ENCODE results near the gene SF3A2.
A peak's percentile ranks its signal among the peaks of the same experiment; 100 is the strongest.
"Not testable (repeated sequence)": the region's sequence is repeated elsewhere in the genome, so short reads cannot be mapped to it uniquely, and the experiment has no call there.

SF3A2 gene

GRCh38 chr19:2270423-2271233 is 34.0 kb downstream of the SF3A2 start:
- intact Hi-C loops (cut with DNase I) = no loop called here
- DNase-seq = peak in 8 of 10 donors; percentile 54 to 95 (median 68)

DNA sequence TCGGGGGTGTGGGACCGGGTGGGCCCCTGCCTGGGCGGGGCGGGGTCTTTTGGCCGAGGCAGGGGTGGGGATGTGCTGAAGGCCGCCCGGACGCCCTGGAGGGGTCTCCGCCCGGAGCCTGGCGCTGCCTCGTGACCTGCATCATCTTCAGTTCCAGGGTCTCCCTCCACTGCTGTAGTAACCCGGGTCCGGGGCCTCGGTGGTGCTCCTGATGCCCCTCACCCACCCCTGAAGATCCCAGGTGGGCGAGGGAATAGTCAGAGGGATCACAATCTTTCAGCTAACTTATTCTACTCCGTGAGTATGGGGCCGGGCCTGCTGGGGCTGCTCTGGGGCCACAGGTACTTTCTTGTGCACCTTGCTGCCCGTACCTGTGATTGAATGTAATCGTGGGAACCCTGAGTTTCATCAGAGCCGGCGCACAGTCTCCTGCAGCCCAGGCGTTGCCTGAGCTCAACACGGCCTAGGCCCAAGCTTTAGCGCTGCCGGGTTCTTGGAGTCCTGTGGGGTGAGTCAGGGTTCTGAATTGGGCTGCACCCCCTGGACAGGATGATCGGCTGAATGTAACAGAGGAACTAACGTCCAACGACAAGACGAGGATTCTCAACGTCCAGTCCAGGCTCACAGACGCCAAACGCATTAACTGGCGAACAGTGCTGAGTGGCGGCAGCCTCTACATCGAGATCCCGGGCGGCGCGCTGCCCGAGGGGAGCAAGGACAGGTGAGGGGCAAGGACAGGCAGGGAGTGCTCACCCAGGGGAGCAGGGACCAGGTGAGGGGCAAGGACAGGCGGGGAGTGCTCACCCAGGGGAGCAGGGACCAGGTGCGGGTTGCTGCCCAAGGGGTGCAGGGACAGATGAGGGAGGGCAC is 34.8 kb downstream of the SF3A2 start:
- intact Hi-C loops (cut with DNase I) = no loop called here
- peak in 1 of 10 donors; percentile 64 for DNase-seq

DNA sequence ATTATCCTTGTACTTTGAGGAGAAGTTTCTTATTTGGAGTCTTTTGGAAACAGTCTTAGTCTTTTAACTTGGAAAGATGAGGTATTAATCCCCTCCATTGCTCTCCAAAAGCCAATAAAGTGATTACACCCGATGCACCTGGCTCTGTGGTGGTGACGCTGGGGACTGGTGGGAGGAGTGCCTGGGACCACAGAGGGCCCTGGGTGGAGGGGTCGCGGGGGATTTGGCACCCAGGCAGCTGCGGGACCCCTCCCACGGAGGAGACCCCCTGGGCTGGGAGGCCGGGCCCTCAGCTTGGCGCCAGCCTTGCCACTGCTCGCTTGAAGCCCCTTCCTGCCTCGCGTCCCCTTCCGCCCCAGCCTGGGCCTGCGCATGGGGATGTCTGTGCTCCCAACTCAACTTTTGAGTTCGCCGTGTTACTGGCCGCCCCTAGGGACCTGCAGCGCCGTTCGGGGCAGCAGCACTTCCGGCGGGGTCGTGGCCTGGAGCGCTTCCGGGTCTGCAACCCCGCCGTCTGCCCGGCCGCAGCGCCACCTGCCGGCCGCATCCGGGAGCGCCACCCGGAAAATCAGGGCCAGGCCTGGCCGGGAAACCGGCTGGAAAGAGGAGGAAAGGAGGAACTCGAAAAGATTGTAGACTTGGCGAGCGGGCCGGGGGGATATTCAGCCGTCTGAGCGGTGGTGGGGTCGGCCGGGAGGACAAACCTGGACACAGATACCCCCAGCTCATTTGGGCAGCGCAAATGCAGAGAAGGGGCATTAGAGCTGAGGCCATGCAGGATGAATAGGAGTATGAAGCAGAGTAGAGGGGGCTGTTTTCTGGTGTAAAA is 36.9 kb downstream of the SF3A2 start:
- intact Hi-C loops (cut with DNase I) = loop anchor here (1.0 kb wide), 1 partner anchor 37 kb away; the partner anchor contains the start of genes PLEKHJ1 and SF3A2
- DNase-seq = peak in 8 of 10 donors; percentile 43 to 95 (median 64)

- no peak for DNase-seq
- intact Hi-C loops (cut with DNase I) = no loop called here
Measured at GRCh38 chr19:2274185-2274711, 37.6 kb downstream of the SF3A2 start.

GRCh38 chr19:2274931-2275535 is 38.4 kb downstream of the SF3A2 start:
- peak in 9 of 10 donors; percentile 60 to 95 (median 76) for DNase-seq
- intact Hi-C loops (cut with DNase I) = loop anchor here (1.0 to 5.0 kb wide), 2 partner anchors 42 to 116 kb away; no protein-coding TSS in a partner anchor

- peak in 2 of 10 donors; percentile 28 to 90 for DNase-seq
- intact Hi-C loops (cut with DNase I) = loop anchor here (1.0 to 5.0 kb wide), 2 partner anchors 41 to 115 kb away; no protein-coding TSS in a partner anchor
Measured at GRCh38 chr19:2275588-2276428, 39.2 kb downstream of the SF3A2 start.

DNA sequence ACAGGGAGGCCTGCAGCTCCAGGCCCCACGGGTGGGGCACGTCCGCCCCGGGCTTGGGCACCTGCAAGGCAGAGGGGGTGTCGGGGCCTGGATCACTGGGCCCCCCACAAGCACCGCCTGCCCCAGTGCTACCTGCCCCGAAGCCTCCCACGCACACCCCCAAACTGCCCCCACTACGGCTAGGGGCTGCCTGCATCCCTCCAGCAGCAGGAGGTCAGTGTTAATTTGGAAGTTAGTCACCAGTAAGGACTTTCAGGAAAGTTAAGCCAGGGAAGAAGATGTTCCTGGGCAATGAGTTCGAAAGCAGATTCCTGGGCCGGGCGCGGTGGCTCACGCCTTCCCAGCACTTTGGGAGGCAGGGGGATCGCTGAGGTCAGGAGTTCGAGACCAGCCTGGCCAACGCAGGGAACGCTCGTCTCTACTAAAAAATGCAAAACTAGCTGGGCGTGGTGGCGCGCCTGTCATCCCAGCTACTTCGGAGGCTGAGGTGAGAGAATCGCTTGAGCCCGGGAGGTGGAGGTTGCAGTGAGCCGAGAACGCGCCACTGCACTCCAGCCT is 39.9 kb downstream of the SF3A2 start:
- DNase-seq = no peak
- intact Hi-C loops (cut with DNase I) = loop anchor here (5.0 kb wide), 1 partner anchor 41 kb away; no protein-coding TSS in a partner anchor

- no peak for DNase-seq
- intact Hi-C loops (cut with DNase I) = loop anchor here (5.0 kb wide), 1 partner anchor 40 kb away; no protein-coding TSS in a partner anchor
Measured at GRCh38 chr19:2277138-2277537, 40.5 kb downstream of the SF3A2 start.

- intact Hi-C loops (cut with DNase I) = loop anchor here (5.0 kb wide), 1 partner anchor 39 kb away; no protein-coding TSS in a partner anchor
- no peak for DNase-seq
Measured at GRCh38 chr19:2278459-2279158, 42.0 kb downstream of the SF3A2 start.

DNA sequence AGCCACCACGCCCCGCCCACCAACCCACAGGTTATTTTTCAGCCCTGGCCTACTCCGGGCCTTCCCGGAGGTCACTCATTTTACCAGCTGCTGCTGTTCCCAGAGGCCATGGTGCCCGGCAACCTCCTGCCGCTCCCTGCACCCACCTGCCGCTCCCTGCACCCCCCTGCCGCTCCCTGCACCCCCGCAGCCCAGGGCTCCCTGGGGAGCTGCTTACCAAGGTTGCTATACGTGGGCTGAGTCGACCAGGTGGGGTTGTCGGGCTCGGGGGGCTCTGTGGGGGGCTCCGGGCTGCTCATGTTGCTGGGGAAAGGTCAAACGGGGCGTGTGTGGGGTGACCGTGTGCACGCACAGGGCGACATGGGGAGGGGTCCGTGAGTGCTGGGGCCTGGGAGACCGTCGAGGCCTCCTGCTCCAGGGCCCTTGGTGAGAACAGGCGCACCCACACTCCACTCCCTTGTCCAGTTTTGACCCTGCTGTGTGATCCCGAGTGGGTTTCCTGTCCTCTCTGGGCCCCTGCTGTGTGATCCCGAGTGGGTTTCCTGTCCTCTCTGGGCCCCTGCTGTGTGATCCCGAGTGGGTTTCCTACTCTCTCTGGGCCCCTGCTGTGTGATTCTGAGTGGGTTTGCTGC is 44.1 kb downstream of the SF3A2 start:
- no peak for DNase-seq
- intact Hi-C loops (cut with DNase I) = no loop called here

DNA sequence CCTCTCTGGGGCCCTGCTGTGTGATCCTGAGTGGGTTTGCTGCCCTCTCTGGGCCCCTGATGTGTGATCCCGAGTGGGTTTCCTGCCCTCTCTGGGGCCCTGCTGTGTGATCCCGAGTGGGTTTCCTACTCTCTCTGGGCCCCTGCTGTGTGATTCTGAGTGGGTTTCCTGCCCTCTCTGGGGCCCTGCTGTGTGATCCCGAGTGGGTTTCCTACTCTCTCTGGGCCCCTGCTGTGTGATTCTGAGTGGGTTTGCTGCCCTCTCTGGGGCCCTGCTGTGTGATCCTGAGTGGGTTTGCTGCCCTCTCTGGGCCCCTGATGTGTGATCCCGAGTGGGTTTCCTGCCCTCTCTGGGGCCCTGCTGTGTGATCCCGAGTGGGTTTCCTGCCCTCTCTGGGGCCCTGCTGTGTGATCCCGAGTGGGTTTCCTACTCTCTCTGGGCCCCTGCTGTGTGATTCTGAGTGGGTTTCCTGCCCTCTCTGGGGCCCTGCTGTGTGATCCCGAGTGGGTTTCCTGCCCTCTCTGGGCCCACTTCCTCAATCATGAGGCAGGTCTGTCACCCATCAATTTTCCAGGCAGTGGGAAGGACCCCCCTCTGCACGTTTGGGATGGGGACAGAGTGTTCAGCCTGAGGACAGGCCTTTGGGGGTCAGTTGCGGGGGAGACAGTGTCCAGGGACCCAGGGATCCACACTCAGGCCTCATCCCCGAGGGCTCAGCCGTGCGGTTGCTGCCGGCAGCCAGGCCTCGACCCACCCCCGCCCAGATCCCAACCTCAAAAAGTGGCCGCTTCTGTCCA is 44.8 kb downstream of the SF3A2 start:
- DNase-seq; intact Hi-C loops (cut with DNase I): not testable (repeated sequence)

DNA sequence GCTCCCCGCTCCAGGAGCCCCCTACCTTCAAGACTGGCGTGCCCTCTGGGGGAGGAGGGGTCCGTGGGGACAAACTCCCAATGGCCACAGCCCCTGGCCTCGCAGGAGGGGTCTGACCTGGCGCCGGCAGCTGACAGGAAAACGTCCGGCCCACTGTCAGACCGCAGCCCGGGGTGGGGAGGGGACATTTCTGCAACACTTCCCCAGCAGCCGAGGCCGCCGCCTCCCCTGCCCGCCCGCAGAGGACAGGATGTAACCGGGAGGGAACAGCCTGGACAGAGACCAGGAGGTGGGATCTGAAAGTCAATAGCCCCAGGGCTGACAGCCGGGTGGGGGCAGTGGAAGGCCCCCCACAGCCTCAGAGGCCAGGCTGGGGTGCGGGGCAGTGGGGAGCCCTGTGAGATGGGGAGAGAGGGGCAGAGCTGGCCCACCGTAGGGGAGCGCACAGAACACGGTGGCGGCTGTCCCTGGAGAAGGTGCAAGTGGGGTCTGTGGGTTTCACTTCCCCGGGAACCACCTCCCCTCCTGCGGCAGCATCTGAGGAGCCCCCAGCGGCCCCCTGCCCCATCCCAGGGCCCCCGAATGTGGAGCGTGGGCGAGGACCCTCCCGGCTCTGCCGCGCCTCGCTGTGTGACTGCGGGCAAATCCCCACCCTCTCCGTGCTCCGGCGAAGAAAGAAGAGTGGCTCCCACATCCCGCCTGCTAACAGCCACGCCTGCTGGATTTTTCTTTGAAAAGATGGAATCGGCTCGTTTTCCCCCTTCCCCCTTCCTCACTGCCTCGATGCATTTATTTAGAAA is 45.6 kb downstream of the SF3A2 start, which contains the start of gene PEAK3:
Gene PEAK3, minus strand, starts transcription at position 114 of the 800 bp plus-strand sequence. CDS start 1,244 bp downstream, outside the sequence.
- DNase-seq = peak in 4 of 10 donors; percentile 45 to 93 (median 70)
- intact Hi-C loops (cut with DNase I) = no loop called here

DNA sequence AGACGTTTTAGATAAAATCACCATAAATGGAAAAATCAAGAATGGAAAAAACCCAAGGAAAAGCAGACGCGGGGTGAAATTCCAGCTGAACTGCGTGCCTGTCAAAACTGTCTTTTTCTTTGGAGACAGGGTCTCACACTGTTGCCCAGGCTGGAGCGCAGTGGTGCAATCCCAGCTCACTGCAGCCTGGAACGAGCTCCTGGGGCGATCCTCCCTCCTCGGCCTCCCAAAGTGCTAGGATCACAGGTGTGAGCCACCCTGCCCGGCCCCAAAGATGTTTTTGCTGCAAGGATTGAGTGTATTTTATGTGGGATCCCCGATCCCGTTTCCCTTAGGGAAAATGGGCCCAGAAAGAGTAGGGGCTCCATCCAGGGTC is 46.2 kb downstream of the SF3A2 start:
- intact Hi-C loops (cut with DNase I) = no loop called here
- no peak for DNase-seq

DNA sequence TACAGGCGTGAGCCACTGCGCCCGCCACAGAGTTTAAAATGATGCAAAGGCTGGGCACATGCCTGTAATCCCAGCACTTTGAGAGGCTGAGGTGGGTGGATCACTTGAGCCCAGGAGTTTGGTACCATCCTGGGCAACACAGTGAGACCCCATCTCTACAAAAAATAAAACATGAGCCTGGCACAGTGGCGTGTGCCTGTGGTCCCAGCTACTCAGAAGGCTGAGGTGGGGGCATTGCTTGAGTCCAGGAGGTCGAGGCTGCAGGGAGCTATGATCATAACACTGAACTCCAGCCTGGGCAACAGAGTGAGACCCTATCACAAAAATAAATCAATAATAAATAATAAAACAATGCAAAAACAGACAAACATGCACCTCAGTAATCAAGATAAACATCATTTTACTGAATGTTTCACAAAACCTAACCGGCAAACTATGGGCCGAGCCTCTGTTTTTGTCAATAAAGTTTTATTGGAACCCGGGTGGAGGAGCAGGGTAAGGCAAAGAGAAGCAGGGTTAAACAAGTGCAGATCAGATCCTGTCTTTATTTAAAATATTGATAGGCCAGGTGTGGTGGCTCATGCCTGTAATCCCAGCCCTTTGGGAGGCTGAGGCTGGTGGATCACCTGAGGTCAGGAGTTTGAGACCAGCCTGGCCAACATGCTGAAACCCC is 47.3 kb downstream of the SF3A2 start:
- no peak for DNase-seq
- intact Hi-C loops (cut with DNase I) = no loop called here

Data from posterior cingulate gyrus (tissue), 11 donors.